ENCODE data around the gene IL17RC. TPM values are rescaled to one million over a fixed set of nuclear protein-coding genes. Genes with fewer than 3 reads are reported as not detected.

IL17RC gene
- total RNA-seq, 4 donors from 2014 or later: 22.3 to 125 (median 123) TPM

GRCh38 chr3:9908286-9908685 lies 8.6 kb upstream of the IL17RC start:
- H3K4me3 ChIP-seq: no peak overlapping the region
- DNase-seq: peak in 1 of 3 donors; percentile 62
- no peak for TF ChIP-seq POLR2A (IDR thresholded peaks at IDR 0.05)
- TF ChIP-seq, protein P1, sequence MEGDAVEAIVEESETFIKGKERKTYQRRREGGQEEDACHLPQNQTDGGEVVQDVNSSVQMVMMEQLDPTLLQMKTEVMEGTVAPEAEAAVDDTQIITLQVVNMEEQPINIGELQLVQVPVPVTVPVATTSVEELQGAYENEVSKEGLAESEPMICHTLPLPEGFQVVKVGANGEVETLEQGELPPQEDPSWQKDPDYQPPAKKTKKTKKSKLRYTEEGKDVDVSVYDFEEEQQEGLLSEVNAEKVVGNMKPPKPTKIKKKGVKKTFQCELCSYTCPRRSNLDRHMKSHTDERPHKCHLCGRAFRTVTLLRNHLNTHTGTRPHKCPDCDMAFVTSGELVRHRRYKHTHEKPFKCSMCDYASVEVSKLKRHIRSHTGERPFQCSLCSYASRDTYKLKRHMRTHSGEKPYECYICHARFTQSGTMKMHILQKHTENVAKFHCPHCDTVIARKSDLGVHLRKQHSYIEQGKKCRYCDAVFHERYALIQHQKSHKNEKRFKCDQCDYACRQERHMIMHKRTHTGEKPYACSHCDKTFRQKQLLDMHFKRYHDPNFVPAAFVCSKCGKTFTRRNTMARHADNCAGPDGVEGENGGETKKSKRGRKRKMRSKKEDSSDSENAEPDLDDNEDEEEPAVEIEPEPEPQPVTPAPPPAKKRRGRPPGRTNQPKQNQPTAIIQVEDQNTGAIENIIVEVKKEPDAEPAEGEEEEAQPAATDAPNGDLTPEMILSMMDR (IDR thresholded peaks at IDR 0.05): no peak
- peaks cover 0 to 36% (median 0%) of the 10 kb centered on the region in 3 donors for H3K36me3 ChIP-seq
- no peaks in the 10 kb centered on the region for H3K9me3 ChIP-seq
- H3K4me1 ChIP-seq: peaks cover 0 to 23% (median 0%) of the 10 kb centered on the region in 4 donors
- H3K27me3 ChIP-seq: no peaks in the 10 kb centered on the region
- H3K27ac ChIP-seq: peak overlapping the region in 1 of 4 donors; percentile 50

DNA sequence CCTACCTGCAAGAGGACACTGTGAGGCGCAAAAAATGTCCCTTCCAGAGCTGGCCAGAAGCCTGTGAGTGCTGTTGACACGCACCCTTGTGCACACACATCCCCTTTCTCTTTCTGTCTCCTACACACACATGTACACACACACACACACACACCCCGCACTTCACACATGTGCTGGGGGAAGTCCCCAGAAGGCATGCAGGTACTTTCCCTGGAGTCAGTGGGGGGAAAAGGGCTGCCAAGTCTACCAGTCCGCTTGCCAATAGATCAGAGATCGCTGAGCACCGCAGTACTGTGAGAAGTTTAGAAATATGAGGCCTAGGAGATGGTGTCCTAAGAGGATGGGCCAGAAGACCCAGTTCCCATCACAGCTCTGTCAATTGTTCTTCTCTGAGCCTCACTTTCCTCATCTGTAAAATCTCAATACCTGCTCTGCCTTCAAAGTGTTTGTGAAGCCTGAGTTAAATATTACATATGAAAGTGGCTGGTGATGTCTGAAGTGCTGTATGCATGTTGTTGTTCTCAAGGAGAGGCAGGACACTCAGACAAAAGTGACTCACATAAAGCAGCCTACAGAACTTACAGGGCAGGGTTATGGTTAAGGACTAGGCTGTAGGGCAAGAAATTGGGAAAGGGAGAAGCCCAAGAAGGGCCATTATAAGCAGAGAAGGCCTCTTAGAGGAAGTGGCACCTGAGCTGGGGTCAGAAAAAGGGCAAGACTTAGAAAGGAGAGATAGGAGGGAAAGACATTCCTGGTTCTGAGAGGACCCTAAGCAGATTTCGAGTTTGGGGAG lies 7.5 kb upstream of the IL17RC start:
- Histone ChIP-seq H3K27me3 (no peaks in the 10 kb centered on the region), H3K36me3 (peaks cover 0 to 36% (median 0%) of the 10 kb centered on the region in 3 donors), H3K4me3 (no peak overlapping the region), H3K4me1 (peaks cover 0 to 27% (median 1%) of the 10 kb centered on the region in 4 donors), H3K9me3 (no peaks in the 10 kb centered on the region), H3K27ac (no peak overlapping the region)
- TF ChIP-seq POLR2A (IDR thresholded peaks at IDR 0.05): no peak
- TF ChIP-seq, protein P1 (IDR thresholded peaks at IDR 0.05): no peak
- DNase-seq: no peak

GRCh38 chr3:9911863-9912262 lies 5.0 kb upstream of the IL17RC start:
- no peak overlapping the region for H3K4me3 ChIP-seq
- DNase-seq: no peak
- no peak overlapping the region for H3K27ac ChIP-seq
- no peaks in the 10 kb centered on the region for H3K9me3 ChIP-seq
- no peaks in the 10 kb centered on the region for H3K27me3 ChIP-seq
- peaks cover 0 to 33% (median 0%) of the 10 kb centered on the region in 3 donors for H3K36me3 ChIP-seq
- peaks cover 3 to 50% (median 15%) of the 10 kb centered on the region in 4 donors for H3K4me1 ChIP-seq
- TF ChIP-seq, protein P1 (IDR thresholded peaks at IDR 0.05): no peak
- no peak for TF ChIP-seq POLR2A (IDR thresholded peaks at IDR 0.05)

DNA sequence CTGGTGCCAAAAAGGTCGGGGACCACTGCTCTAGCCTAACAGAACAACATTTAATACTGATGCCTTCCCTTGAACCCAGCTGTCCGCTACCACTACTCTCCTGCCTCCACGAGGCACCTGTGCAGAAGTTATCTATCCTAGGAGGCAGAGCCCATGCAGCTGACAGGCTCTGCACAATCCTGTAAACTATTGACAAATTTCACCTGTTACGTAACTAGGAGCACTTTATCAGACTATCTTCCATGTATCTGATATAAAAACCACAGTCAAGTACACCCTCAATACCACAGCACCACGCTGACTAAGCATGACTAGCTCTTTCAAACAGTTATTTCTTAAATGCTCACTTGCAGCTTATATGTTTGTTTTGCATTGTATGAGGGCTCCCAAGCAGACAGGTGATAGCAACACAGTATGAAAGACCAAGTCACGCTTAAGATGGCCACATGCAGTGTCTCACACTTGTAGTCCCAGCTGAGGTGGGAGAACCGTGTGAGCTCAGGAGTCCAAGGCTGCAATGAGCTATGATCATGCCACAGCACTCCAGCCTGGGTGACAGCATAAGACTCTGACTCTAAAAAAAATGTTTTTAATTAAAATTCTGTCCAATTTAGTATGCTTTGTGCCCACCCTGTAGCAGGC lies 4.5 kb upstream of the IL17RC start:
- TF ChIP-seq, protein P1 (IDR thresholded peaks at IDR 0.05): no peak
- TF ChIP-seq POLR2A (IDR thresholded peaks at IDR 0.05): no peak
- DNase-seq: no peak
- Histone ChIP-seq H3K9me3 (no peaks in the 10 kb centered on the region), H3K27ac (no peak overlapping the region), H3K27me3 (no peaks in the 10 kb centered on the region), H3K4me1 (peaks cover 3 to 51% (median 15%) of the 10 kb centered on the region in 4 donors), H3K36me3 (peaks cover 0 to 30% (median 0%) of the 10 kb centered on the region in 3 donors), H3K4me3 (no peak overlapping the region)

- H3K4me1 ChIP-seq: peaks cover 3 to 63% (median 15%) of the 10 kb centered on the region in 4 donors
- H3K36me3 ChIP-seq: peaks cover 0 to 28% (median 0%) of the 10 kb centered on the region in 3 donors
- DNase-seq: no peak
- TF ChIP-seq, protein P1 (IDR thresholded peaks at IDR 0.05): no peak
- TF ChIP-seq POLR2A (IDR thresholded peaks at IDR 0.05): no peak
- peak overlapping the region in 2 of 4 donors; percentile 3 to 94 for H3K27ac ChIP-seq
- H3K27me3 ChIP-seq: no peaks in the 10 kb centered on the region
- no peak overlapping the region for H3K4me3 ChIP-seq
- no peaks in the 10 kb centered on the region for H3K9me3 ChIP-seq
Observed at GRCh38 chr3:9913601-9914000, 3.3 kb upstream of the IL17RC start.

Data from Peyer's patch (tissue), 4 donors.